ENCODE data around the gene CNTN5.

DNA sequence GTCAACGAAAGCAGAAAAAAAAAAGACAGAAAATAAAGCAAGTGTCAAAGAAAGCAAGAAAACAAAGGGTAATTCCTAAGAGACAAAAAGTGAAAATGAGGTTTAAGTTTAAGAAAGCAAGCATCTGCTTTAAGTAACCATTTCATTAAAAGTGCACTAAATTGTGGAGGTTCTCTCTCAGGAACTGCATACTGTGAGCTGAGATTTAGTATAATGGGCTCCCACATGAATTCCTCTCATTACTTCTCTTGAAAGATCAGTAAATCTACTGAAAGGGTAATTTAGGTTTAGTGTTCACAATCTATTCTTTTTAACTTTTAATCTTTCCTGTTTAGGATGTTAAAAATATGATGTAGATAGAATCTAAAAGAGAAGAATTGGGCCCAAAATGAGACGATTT lies 1201.0 kb downstream of the CNTN5 start:
- TF ChIP-seq, protein P1, sequence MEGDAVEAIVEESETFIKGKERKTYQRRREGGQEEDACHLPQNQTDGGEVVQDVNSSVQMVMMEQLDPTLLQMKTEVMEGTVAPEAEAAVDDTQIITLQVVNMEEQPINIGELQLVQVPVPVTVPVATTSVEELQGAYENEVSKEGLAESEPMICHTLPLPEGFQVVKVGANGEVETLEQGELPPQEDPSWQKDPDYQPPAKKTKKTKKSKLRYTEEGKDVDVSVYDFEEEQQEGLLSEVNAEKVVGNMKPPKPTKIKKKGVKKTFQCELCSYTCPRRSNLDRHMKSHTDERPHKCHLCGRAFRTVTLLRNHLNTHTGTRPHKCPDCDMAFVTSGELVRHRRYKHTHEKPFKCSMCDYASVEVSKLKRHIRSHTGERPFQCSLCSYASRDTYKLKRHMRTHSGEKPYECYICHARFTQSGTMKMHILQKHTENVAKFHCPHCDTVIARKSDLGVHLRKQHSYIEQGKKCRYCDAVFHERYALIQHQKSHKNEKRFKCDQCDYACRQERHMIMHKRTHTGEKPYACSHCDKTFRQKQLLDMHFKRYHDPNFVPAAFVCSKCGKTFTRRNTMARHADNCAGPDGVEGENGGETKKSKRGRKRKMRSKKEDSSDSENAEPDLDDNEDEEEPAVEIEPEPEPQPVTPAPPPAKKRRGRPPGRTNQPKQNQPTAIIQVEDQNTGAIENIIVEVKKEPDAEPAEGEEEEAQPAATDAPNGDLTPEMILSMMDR (IDR thresholded peaks at IDR 0.05): no peak
- TF ChIP-seq POLR2A (IDR thresholded peaks at IDR 0.05): no peak

Data from lower leg skin (tissue), 3 donors.